NK-92 (cell line): ENCODE data around the gene SEPTIN1.

Source experiments
- DNase-seq: peaks from one replicate; lab custom pipeline; 2025; ENCODE audit not compliant: unreplicated experiment; lab: John Stamatoyannopoulos, UW

The SEPTIN1 gene

GRCh38 chr16:30377050-30377811 is 5.1 kb downstream of the SEPTIN1 start:
- no peak for DNase-seq

- no peak for DNase-seq
Observed at GRCh38 chr16:30376461-30376902, 5.9 kb downstream of the SEPTIN1 start.

GRCh38 chr16:30375864-30376263 is 6.5 kb downstream of the SEPTIN1 start:
- no peak for DNase-seq

- no peak for DNase-seq
Observed at GRCh38 chr16:30374538-30374937, 7.8 kb downstream of the SEPTIN1 start, which contains the start of gene MYL11. TSS of gene MYL11 (plus strand) at chr16:30374802. CDS start at chr16:30374858, 56 bp downstream.

- DNase-seq = no peak
Observed at GRCh38 chr16:30372725-30373124, 9.6 kb downstream of the SEPTIN1 start.

- DNase-seq = no peak
Observed at GRCh38 chr16:30372038-30372712, 10.2 kb downstream of the SEPTIN1 start.

- no peak for DNase-seq
Observed at GRCh38 chr16:30371248-30371816, 11.0 kb downstream of the SEPTIN1 start.

- DNase-seq = peak; percentile 98
Observed at GRCh38 chr16:30370456-30371247, 11.7 kb downstream of the SEPTIN1 start, which contains the start of gene TBC1D10B. TSS of gene TBC1D10B (minus strand) at chr16:30370494. CDS start at chr16:30370183, 311 bp downstream.

GRCh38 chr16:30369938-30370455 is 12.4 kb downstream of the SEPTIN1 start:
- no peak for DNase-seq

GRCh38 chr16:30369091-30369937 is 13.0 kb downstream of the SEPTIN1 start:
- no peak for DNase-seq

GRCh38 chr16:30368792-30369090 is 13.6 kb downstream of the SEPTIN1 start:
- no peak for DNase-seq

GRCh38 chr16:30368122-30368791 is 14.1 kb downstream of the SEPTIN1 start:
- DNase-seq = no peak

GRCh38 chr16:30367349-30368009 is 14.9 kb downstream of the SEPTIN1 start:
- no peak for DNase-seq

GRCh38 chr16:30366511-30366910 is 15.8 kb downstream of the SEPTIN1 start:
- no peak for DNase-seq

- DNase-seq = no peak
Observed at GRCh38 chr16:30365200-30365599, 17.2 kb downstream of the SEPTIN1 start.

GRCh38 chr16:30361180-30361579 is 21.2 kb downstream of the SEPTIN1 start:
- no peak for DNase-seq

GRCh38 chr16:30359871-30360170 is 22.5 kb downstream of the SEPTIN1 start:
- no peak for DNase-seq

GRCh38 chr16:30358990-30359870 is 23.1 kb downstream of the SEPTIN1 start:
- no peak for DNase-seq
